GM18867 (cell line): Measurements from ENCODE around the gene PTAFR.
"Not testable (repeated sequence)": the region's sequence is repeated elsewhere in the genome, so short reads cannot be mapped to it uniquely, and the experiment has no call there.

ENCODE experiments used
- ATAC-seq: cut with Tn5 transposase; IDR thresholded peaks from one replicate; pipeline ENCODE4 v1.9.1; 2021; ENCODE audit warnings: mild to moderate bottlenecking, moderate library complexity; ENCODE audit not compliant: unreplicated experiment

The PTAFR gene

DNA sequence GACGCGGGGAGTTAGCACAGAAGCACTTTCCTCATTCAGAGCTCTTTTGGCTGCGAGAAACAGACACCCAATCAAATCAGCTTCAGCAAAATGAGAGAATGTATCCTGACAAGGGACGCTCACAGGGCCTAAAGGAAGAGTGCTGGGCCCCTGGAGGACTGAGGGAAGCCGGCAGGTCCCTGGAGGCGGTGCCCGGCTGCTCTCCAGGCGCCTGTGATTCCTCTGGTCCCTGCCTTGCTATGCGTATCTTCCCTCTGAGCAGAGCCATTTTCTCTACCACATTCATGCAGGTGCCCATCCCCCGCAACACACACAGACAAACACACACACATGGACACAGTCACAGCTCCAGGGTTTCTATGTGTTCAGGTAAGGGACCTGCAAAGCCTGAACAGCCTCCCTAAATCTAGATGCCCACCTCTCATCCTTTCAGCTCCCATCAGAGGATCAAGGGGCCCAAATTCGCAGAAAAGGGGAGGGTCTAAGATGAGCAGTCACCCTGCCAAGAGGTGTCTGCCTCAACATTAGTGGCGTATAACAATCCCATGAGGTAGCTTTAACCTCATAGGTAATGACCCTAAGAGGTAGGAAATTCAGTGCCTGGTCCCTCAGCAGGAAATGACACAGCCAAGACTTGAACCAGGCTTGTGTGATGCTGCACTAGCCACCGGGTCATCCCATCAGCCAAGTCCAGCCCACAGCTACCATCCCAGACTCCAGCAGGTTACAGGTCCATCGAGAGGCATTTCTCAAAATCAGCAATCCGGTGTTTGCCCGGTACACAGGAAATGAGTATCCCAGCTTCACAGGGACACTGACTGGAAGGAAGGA lies 29.0 kb downstream of the PTAFR start:
- no peak for ATAC-seq

DNA sequence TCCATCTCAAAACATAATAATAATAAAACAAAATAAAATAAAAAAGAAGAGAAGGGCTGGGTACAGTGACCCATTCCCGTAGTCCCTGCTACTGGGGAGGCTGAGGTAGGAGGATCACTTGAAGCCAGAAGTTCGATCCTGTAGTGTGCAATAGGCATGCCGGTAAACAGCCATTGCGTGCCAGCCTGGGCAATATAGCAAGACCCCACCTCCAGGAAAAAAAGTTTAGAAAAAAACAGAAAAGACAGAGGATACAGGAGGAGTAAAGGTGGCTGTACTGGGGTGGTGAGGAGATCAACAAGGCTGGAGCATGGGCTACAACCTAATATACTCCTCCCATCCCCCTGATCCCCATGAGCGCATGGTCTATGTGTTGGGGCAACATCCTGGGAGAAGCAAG lies 30.8 kb downstream of the PTAFR start:
- ATAC-seq, result no peak

DNA sequence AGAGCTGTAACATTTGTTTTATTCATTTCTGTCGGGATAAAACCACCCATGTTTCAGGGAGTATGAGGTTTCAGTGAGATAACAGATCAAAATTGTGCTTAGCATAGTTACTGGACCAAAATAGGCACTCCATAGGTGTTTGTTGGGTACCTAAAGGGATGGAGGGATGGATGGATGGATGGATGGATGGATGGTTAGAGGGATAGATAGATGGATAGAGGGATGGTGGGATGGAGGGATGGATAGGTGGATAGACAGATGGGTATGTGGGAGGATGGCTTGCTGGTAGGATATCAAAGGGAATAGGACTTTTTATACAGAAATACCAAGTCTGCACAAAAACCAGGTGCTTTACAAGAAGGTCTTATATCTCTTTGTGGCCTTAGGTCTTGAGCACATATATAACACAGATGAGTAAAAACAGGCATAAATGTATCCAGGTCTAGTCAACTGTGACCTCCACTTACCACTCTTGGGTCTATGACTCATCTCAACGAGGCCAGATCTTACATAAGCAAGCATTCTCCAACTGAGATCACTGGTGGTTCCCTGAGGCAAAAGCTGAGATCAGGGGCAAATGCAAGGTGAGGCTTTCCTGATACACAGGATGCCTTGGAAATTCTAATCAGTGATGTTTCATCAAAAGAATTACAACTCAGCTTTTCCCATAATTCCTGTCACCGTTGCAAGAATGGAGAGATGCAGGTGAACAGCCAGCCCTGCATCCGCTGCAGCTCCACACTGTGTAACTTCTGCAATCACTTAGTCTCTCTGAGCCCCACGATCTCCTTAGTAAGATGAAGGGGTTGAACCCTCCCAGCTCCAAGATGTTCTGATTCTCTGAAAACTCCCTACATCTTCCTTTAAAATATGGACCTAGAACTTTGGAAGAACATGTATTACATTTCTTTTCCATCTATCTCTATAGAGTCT lies 32.0 kb downstream of the PTAFR start:
- peak; percentile 79 for ATAC-seq

DNA sequence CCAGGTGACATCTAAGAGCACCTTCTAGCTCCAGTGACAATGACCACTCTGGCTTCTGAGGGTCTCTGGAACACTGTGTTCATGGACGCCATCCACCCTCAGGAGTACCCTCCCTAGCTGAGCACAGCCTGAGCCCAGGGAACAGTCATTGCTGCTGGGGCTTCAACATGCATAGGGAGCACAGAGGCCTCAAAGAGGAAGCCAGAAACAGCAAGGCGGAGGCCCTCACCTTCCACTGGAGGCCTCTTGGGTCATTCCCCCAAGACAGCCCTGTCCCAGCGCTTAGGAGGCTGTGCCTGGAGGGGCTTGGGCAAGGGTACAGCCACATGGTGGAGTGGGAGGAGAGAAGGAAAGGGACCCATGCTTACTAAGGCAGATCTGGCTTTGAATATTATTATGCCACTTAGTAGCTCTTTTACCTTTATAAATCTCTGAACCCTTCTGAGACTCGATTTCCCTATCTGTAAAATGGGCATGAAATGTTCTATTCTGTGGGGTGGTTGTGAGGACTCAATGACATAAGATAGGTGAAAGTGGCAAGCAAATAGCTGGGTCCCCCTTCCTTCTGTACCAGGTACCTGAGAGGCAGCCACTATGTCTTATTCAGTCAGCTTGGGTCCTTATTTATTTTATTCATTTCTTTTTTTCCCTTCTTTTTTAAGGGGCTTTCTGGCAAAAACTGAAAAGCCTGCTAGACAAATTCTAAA lies 32.8 kb downstream of the PTAFR start:
- ATAC-seq, result no peak

DNA sequence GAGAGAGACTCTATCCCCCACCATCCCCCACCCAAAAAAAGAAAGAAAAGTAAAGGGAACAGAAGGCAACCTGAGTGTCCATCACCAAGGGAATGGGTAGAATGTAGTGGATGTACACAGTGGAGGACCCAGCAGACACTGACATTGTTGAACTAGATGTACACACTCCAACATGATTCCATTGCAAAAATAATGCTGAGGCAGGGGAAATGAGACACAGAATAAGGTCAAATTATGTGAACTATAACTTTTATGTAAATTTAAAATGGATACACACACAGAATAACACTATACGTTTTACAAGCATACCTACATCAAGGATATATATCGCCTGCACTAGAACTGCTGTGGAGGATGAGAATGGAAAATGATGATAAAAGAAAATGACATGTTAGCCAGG lies 34.8 kb downstream of the PTAFR start:
- no peak for ATAC-seq

DNA sequence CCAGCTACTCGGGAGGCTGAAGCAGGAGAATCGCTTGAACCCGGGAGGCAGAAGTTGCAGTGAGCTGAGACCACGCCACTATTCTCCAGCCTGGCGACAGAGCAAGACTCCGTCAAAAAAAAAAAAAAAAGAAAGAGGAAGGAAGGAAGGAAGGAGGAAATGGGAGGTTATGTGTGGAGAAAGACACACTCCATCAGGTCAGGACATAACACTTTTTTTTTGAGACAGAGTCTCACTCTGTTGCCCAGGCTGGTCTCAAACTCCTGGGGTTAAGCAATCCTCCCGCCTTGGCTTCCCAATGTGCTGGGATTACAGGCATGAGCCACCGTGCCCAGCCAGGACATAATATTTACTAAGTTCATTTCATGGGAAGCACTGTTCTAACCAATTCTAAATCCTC lies 36.6 kb downstream of the PTAFR start:
- not testable (repeated sequence) for ATAC-seq

DNA sequence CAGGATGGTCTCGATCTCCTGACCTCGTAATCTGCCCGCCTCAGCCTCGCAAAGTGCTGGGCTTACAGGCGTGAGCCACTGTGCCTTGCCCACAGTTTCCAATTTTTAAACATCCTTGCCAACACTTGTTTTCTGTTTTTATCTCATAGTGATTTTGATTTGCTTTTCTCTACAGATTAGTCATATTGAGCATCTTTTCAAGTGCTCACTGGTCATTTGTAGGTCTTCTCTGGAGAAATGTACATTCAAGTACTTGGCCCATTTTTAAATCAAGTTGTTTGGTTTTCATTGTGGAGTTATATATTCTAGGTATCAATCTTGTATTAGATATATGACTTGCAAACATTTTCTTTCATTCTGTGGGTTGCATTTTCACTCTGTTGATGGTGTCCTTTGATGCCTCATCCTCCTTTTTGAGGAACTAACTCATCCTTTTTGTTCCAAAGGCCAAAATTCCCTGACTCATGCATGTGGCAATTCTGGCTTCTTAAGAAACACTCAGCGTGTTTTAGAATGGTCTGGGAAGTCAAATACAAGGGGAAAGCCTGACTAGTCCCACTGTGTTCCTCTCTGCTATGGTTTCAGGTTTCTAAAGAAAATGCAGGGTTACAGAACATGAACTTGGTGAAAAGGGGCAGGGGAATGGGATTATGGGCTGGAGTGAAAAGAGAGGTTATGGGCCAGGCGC lies 37.3 kb downstream of the PTAFR start:
- ATAC-seq, result no peak

DNA sequence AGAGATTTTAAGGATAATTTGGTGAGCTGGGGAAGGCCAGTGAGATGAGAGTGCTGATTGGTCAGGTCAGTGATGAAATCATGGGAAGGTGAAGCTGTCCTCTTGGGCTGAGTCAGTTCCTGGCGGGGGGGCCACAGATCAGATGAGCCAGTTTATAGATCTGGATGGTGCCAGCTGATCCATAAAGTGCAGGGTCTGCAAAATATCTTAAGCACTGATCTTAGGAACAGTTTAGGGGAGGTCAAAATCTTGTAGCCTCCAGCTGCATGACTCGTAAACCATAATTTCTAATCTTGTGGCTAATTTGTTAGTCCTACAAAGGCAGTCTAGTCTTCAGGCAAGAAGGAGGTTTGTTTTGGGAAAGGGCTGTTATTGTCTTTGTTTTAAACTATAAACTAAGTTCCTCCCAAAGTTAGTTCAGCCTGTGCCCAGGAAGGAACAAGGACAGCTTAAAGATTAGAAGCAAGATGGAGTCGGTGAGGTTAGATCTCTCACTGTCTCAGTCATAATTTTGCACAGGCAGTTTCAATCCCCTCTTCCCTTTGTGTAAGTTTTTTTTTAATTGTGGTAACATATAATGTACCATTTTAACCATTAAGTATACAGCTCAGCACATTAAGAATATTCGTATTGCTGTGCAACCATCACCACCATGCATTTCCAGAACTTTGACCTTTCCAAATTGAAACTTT lies 39.4 kb downstream of the PTAFR start:
- ATAC-seq, result no peak

DNA sequence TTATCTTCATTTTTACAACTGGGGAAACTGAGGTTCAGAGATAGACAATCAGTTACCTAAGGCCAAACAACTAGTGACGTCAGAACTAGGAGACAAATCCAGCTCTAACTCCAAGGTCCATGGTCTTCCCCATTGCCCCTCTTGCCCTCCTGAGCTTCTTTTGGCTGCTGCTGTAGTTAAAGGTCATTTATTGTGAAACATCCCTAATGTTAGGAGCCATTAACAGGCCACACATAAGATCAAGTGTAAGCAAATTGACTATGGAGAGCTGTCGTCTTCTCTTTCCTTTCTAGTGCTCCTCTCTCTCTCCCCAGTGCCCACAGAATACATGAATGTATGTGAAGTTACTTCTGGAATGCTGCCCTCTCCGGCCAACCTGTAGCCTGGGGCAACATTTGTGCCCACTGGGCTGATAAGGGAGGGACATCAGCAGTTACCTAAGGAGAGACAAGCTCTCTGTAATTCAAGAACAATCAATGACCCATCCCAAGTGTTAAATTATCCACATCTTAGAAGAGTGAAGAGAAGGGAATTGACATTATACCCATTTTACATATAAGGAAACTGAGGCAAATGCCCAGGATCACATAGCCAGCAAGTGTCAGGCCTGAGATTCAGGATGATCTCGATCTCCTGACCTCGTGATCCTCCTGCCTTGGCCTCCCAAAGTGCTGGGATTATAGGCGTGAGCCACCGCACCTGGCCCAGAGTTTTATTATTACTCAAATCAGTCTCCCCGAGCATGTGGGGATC lies 40.1 kb downstream of the PTAFR start:
- no peak for ATAC-seq

DNA sequence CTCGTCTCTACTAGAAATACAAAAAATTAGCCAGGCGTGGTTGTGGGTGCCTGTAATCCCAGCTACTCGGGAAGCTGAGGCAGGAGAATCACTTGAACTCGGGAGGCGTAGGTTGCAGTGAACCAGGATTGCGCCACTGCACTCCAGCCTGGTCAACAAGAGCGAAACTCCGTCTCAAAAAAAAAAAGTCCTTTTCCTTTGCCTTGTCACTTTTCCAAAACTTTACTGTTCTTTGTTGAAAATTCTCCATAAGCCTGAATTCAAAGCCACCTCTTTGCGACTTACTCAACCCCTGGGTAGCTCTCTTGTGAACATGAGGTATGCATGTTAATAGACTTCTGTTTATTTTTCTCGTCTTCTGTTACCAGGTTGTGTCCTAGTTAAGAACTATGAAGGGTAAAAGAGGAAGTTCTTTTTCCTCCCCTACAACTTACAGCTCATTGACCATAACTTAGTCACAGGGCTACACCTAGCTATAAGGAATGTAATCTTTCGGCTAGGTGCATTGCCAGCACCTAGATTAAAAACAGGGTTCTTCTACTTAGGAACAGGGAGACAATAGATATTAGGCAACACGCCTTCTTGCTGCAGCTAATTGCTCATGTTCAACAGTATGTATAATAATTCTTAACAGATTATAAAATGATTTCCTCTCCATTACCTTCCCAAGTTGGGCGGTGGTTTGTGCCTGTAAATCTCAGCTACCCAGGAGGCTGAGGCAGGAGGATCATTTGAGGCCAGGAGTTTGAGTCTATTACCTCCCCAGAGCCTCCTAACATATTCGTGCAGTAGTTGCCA lies 40.9 kb downstream of the PTAFR start:
- no peak for ATAC-seq

DNA sequence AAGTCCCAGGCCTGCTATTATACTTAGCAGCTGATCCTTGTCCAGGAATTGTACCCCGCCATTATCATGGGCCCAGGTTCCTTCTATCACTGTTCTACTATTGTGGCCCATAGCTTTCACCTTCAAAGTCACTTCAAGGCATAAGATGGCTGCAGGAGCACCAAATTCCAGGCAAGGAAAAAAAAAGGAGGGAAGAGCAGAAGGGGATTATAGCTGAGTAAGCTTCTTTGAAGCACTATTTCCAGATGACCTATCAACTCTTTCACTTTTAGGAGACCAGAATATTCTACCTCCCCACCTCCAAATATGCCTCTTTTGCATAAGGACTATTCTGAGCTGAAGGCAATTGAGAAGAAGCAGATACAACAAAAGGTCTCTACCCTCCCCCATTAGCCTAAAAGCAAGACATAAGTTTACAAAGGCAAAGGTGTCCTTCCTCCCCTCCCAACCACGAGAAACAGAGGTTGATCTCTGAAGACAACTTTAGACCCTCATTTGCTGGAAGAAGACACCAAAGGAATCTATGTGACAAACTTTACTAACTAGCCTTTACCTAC lies 41.8 kb downstream of the PTAFR start:
- no peak for ATAC-seq

DNA sequence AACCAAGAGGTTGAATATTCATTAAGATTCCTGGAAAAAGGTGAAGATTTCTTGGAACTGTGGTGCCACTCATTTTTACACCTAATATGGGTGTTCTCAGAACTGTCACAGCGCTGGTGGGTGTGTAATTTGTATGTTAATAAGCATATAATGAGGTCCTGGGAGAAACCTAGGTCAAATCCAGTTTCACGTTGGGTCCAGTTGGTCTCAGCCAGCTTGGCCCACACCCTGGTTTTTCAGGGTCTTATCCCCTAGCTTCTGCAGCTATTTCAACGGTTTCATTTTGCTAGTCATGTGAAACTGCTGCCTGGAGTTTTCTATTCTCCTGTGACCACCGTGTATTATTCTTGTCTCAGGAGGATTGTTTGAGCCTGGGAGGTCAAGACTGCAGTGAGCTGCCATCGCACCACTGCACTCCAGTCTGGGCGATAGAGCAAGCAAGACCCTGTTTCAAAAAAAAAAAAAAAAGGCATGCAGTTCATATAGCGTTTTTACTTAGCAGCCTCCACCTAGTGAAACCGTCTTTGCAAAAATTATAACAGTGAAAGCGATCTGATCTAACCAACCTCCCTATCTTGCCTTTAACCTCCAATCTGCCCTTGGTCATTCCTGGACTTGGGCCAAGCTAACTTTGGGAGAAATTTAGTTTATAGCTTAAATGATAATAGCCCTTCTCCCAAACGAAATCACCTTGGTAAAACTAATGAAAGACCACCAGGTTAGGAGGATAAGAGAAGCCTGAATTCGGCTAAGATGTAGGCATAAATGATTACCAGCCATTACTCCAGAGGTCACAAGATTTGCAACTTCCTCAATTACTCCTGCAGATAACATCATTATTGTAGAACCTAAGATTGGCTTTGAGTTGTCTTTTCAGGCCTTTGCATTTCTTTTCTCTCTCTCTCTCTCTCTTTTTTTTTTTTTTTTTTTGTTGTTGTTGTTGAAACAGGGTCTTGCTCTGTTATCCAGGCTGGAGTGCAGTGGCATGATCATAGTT lies 44.0 kb downstream of the PTAFR start:
- no peak for ATAC-seq

DNA sequence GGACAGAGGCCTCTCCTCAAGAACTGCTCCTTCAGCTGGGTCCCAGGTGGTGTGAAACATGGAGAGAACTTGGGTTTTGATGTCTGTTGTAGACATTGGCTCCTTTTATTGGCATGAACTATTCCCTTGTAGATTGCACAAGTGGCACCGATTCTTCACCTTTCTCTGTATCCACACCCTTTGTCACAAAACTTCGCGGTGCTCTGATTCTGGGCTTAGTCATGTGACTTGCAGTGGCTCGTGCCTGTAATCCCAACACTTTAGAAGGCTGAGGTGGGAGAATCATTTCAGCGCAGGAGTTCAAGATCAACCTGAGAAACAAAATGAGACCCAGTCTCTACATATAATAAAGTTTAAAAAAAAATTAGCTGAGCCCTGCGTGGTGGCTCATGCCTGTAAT lies 45.6 kb downstream of the PTAFR start:
- ATAC-seq, result no peak

DNA sequence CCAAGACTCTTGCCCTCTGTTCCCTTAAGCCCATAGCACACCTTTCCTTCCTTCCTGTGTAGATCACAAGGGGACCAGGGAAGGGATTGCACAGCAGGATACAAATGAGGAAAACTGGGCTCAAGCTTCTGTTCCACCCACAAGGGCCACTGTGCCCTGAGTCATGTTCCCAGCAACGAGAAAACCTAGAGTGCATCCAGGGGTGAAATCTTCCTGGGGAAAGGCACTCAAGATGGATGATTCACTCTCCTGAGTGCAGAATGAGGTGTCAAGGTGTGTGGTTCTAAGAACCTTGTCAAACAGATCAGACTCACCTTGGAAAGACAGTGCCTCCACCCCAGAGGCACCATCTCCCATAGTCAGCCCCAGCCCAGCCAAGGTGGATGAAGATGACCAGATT lies 47.3 kb downstream of the PTAFR start:
- ATAC-seq, result no peak

DNA sequence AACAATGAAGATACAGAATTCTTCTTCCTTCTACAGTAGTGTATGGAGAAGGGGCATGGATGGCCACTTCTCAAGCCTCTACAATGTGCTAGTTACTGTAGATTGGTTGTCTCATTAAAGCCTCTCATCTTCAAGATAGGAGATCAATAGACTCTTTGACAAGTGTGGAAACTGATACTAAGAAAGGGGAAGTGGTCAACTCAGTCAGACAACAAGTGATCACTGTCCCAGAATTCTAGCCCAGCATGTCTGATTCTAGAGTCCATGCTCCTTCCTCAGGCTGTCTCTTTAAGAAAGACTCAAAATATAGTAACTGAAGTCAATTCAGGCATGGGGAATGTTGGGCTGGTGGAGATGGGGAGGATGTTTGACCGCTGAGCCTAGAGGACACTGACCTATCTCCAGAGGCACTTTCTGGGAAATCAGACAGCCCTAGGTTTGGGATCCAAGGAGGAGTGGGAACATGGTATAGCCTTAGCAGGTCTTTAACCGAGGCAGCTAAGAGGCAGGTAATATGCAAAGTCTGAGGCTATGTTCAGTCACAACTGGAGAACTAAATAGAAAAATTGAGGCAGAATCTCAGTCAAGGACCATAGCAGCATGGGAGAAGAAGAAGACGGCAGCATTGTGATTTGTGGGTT lies 48.8 kb downstream of the PTAFR start:
- peak; percentile 80 for ATAC-seq

DNA sequence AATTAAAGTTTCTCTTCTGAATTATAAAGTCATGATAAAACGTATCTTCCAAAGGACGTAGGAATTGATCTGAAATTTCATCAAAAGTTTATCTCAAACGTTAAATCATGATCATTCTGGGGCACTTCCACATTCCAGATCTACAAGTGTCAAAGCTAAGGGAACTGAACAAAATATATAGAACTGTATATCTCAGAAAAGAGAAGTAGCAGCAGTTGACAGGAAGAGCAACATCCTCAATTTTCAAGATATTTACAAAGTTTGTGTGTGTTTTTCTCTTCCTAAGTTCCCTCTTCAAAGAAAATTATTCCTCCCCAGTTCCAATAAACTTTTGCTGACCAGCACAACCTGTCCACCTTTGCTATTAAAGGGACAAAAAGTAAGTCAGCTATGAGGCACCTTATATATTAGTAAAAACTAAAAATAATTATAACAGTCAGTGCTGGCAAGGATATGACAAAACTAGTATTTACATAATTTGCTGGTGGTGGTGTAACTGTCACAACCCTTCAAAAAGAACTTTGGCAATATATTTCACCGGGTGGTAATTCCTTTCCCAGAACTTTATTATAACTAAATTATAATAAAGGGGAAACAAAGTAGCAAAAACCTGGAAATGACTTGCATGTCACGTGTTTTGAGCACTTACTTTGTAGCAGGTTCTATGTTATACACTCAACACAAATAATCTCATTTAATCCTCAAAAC lies 49.6 kb downstream of the PTAFR start:
- ATAC-seq, result no peak
